Hematopoietic multipotent progenitor cell treated with erythropoietin and hydrocortisone succinate and interleukin-3 and kit ligand, for 8 days (in vitro differentiated cells): ENCODE data around the gene RPL29.

Experiments used
- DNase-seq: peaks from one replicate; pipeline ENCODE4 v3.0.0-alpha.2; 2015

RPL29 gene

GRCh38 chr3:52024765-52025452 lies 29.2 kb upstream of the RPL29 start:
- DNase-seq = no peak

- no peak for DNase-seq
Observed at GRCh38 chr3:52023860-52024764, 28.4 kb upstream of the RPL29 start.

- no peak for DNase-seq
Observed at GRCh38 chr3:52023101-52023770, 27.5 kb upstream of the RPL29 start.

- no peak for DNase-seq
Observed at GRCh38 chr3:52022323-52023100, 26.8 kb upstream of the RPL29 start.

GRCh38 chr3:52021489-52022268 lies 26.0 kb upstream of the RPL29 start:
- no peak for DNase-seq

- DNase-seq = no peak
Observed at GRCh38 chr3:52020796-52021195, 25.1 kb upstream of the RPL29 start.

GRCh38 chr3:52019352-52020080 lies 23.8 kb upstream of the RPL29 start:
- no peak for DNase-seq

GRCh38 chr3:52018319-52019000 lies 22.8 kb upstream of the RPL29 start:
- no peak for DNase-seq

- no peak for DNase-seq
Observed at GRCh38 chr3:52017586-52017985, 21.9 kb upstream of the RPL29 start.

GRCh38 chr3:52015438-52016228 lies 19.9 kb upstream of the RPL29 start:
- DNase-seq = no peak

- peak; percentile 29 for DNase-seq
Observed at GRCh38 chr3:52014613-52015012, 18.9 kb upstream of the RPL29 start.

- no peak for DNase-seq
Observed at GRCh38 chr3:52013802-52014598, 18.3 kb upstream of the RPL29 start.

GRCh38 chr3:52012699-52013098 lies 17.0 kb upstream of the RPL29 start:
- no peak for DNase-seq

- no peak for DNase-seq
Observed at GRCh38 chr3:52010431-52010830, 14.7 kb upstream of the RPL29 start.

GRCh38 chr3:52007291-52007690 lies 11.6 kb upstream of the RPL29 start:
- no peak for DNase-seq

- no peak for DNase-seq
Observed at GRCh38 chr3:52006820-52007133, 11.1 kb upstream of the RPL29 start.

GRCh38 chr3:52006017-52006819 lies 10.5 kb upstream of the RPL29 start:
- no peak for DNase-seq

- no peak for DNase-seq
Observed at GRCh38 chr3:52005571-52005986, 9.9 kb upstream of the RPL29 start.
